Measurements from ENCODE around the gene KCNQ5.

The KCNQ5 gene

DNA sequence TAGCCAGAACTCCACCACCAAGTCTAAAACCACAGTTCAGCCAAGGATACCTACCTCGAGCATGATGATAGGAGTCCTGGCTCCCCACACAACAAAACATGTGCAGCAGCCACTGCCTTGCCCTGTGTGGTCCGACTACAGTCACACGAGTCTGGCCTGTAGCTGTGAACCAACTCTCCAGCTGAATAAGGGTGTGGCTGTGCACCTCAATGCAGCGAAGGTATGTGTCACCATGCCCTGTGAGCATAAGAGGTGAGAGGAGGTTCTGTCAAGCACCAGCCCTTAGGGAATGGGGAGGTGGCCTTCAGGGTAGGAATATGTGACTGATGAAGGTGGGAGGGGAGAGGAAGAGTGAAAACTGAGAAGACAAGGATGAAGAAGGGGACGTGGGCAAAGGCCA, 620.1 kb downstream of the KCNQ5 start:
- Histone ChIP-seq H3K4me1 (ENCODE audit: insufficient read depth, low read length) (no peaks in the 10 kb centered on the region), H3K9me3 (ENCODE audit: control insufficient read depth, insufficient read depth, low read length) (no peaks in the 10 kb centered on the region), H3K9ac (ENCODE audit: low read depth, low read length) (no peak overlapping the region), H3K36me3 (ENCODE audit: insufficient read depth, low read length) (no peaks in the 10 kb centered on the region)
